Right atrium auricular region (tissue), 2 donors: ENCODE measurements around the gene ALDH9A1. TPM values are rescaled to one million over a fixed set of nuclear protein-coding genes. Genes with fewer than 3 reads are reported as not detected.
"Not testable (repeated sequence)": the region's sequence is repeated elsewhere in the genome, so short reads cannot be mapped to it uniquely, and the experiment has no call there.

Source experiments
- DNase-seq: peaks from one replicate; pipeline ENCODE4 v3.0.0-alpha.2; 2019; ENCODE audit warnings: low spot score
- H3K27ac ChIP-seq, 2 donors: fragments of 200-600 bp; sonication (generic); 1 replicate in 1 of 2; 2 replicates in 1 of 2; pipeline ENCODE4 v1.5.1; 2016 to 2019
- H3K27me3 ChIP-seq, 2 donors: fragments of 200-600 bp; sonication (generic); one replicate each; pipeline versions ENCODE4 v1.5.1 to v1.6.0; 2017 to 2019
- H3K36me3 ChIP-seq: fragments of 200-600 bp; sonication (generic); one replicate; pipeline ENCODE4 v1.5.1; 2016
- H3K4me1 ChIP-seq, 2 donors: fragments of 200-600 bp; sonication (generic); one replicate each; pipeline versions ENCODE4 v1.5.1 to v1.6.0; 2017 to 2019
- H3K4me3 ChIP-seq, 2 donors: fragments of 200-600 bp; sonication (generic); 1 replicate in 1 of 2; 2 replicates in 1 of 2; pipeline ENCODE4 v1.5.1; 2017 to 2019; ENCODE audit warnings: mild to moderate bottlenecking in 1 of 2, moderate library complexity in 1 of 2
- H3K9me3 ChIP-seq, 2 donors: fragments of 200-600 bp; sonication (generic); one replicate each; pipeline ENCODE4 v1.5.1; 2019
- total RNA-seq, 2 donors: library from RNA; depleted of rRNA; stranded (reverse); fragments of >200 nt; gene quantifications; one replicate each; pipeline ENCODE4 v1.1.0, GENCODE V29; 2016
- TF ChIP-seq, protein P1 (sequence below), 2 donors: fragments of 200-600 bp; sonication (generic); IDR thresholded peaks; one replicate each; pipeline ENCODE4 v1.5.1; 2019; ENCODE audit warnings: antibody characterized with exemption in 2 of 2

Gene ALDH9A1
- total RNA-seq, result 10 to 100 TPM; 55.0 to 66.2 TPM

DNA sequence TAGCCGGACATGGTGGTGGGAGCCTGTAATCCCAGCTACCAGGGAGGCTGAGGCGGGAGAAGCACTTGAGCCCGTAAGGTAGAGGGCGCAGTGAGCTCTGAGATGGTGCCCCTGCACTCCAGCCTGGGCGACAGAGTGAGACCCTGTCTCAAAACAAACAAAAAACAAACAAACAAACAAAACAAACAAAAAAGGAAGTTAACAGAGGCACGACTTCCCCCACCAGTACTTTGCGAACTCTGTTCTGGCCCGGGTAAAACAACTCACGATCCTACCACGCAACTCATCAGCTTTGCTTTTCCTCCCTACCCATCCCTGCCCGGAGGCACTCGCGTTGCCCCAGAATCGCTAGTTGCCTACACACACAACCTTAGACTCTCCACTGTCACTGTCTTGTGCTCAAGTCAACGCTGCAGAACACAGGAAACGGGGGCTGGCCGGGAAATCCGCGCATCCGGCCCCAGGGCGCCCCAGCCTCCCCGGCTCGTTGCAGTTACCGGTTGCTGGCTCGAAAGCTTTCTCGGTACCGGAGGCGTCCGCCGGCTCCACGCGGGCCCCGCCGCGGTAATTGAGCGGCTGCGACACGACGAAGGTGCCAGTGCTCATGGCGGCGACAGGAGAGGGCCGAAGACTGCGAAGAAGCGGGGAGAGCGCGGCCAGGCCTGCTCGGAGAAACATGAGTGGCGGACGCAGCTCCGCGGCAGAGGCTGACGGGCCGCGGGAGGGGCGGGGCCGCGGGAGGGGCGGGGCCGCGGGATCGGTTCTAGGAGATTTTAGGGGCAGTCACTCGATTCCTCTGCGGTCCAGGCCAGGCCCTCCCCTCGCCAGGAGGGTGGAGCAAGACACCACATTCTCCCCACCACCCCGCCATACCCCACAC lies at the start of gene ALDH9A1:
Gene ALDH9A1 (minus strand): TSS at position 682 of the 880 bp plus-strand sequence. CDS start 4 bp downstream, at position 678.
- H3K4me1 ChIP-seq, result peaks cover 0 to 32% of the 10 kb centered on the region in 2 donors
- peak within 1 kb of the TSS; percentile 95 to 97 for H3K27ac ChIP-seq
- no peaks in the 10 kb centered on the region for H3K27me3 ChIP-seq
- H3K9me3 ChIP-seq, result no peaks in the 10 kb centered on the region
- TF ChIP-seq, protein P1, sequence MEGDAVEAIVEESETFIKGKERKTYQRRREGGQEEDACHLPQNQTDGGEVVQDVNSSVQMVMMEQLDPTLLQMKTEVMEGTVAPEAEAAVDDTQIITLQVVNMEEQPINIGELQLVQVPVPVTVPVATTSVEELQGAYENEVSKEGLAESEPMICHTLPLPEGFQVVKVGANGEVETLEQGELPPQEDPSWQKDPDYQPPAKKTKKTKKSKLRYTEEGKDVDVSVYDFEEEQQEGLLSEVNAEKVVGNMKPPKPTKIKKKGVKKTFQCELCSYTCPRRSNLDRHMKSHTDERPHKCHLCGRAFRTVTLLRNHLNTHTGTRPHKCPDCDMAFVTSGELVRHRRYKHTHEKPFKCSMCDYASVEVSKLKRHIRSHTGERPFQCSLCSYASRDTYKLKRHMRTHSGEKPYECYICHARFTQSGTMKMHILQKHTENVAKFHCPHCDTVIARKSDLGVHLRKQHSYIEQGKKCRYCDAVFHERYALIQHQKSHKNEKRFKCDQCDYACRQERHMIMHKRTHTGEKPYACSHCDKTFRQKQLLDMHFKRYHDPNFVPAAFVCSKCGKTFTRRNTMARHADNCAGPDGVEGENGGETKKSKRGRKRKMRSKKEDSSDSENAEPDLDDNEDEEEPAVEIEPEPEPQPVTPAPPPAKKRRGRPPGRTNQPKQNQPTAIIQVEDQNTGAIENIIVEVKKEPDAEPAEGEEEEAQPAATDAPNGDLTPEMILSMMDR (IDR thresholded peaks at IDR 0.05), result peak in 1 of 2 donors; percentile 57
- no peaks in the 10 kb centered on the region for H3K36me3 ChIP-seq
- peak; percentile 90 for DNase-seq
- H3K4me3 ChIP-seq, result peak within 1 kb of the TSS; percentile 72 to 78

DNA sequence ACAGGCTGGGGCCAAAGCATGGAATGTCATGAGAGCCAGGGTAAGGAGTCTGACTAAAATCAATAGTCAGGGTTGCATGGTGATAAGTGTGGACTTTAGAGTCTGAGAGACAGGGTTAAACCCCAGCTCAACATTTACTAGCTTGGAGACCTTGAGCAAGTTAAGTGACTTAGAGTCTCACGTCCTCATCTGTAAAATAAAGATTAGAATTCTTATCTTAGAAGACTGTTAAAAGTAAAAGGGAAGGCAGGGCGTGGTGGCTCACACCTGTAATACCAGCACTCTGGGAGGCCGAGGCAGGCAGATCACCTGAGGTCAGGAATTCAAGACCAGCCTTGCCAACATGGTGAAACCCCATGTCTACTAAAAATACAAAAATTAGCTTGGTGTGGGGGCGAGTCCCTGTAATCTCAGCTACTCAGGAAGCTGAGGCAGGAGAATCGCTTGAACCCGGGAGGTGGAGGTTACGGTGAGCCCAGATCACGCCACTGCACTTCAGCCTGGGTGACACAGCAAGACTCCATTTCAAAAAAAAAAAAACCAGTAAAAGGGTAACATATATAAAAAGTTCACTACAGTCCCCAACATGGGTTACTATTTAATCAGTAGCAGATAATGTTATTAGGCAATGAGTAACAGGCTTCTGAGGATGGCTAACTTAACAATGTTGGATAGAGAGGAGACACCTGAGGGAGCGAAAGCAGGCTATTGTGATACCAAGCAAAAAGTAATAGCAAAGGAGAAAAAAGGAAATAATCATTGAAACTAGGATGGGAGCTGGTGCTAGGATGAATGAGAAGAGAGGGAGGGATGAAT lies 49.5 kb upstream of the ALDH9A1 start:
- H3K9me3 ChIP-seq, result no peaks in the 10 kb centered on the region
- TF ChIP-seq, protein P1 (IDR thresholded peaks at IDR 0.05), result no peak
- no peak overlapping the region for H3K4me3 ChIP-seq
- no peaks in the 10 kb centered on the region for H3K27me3 ChIP-seq
- DNase-seq, result no peak
- H3K36me3 ChIP-seq, result peaks cover 25% of the 10 kb centered on the region
- H3K27ac ChIP-seq, result no peak overlapping the region
- no peaks in the 10 kb centered on the region for H3K4me1 ChIP-seq

DNA sequence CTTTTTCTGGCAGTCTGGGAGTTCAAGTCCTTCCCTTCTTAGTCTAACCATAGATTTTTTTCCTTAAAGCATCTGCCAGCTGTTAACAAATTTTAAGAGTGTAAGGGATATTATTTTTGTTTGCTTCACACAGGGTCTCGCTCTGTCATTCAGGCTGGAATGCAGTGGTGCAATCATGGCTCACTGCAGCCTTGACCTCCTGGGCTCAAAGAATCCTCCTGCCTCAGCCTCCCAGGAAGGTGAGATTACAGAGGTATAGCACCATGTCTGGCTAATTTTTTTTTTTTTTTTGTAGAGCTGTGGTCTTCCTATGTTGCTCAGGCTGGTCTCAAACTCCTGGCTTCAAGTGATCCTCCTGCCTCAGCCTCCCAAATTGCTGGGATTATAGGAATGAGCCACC lies 46.6 kb upstream of the ALDH9A1 start:
- peaks cover 32% of the 10 kb centered on the region for H3K36me3 ChIP-seq

DNA sequence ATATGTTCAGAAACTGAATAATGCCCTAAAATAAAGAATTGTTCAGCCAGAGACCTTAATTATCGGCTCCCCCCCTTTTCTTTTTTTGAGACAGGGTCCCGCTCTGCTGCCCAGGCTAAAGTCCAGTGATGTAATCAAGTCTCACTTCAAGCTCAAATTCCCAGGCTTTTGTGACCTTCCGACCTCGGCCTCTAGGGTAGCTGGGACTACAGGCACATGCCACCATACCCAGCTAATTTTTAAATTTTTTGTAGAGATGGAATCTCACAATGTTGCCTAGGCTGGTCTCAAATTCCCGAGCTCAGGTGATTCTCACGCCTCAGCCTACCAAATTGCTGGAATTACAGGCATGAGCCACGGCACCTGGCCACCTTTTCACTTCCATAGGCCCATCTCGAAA lies 43.8 kb upstream of the ALDH9A1 start:
- DNase-seq, result no peak
- Histone ChIP-seq H3K4me1 (peaks cover 0 to 11% of the 10 kb centered on the region in 2 donors), H3K36me3 (peaks cover 30% of the 10 kb centered on the region), H3K4me3 (no peak overlapping the region), H3K9me3 (no peaks in the 10 kb centered on the region), H3K27ac (no peak overlapping the region), H3K27me3 (no peaks in the 10 kb centered on the region)
- TF ChIP-seq, protein P1 (IDR thresholded peaks at IDR 0.05), result no peak

More for the DNA sequence above, 46.6 kb upstream of the ALDH9A1 start:
- H3K4me3 ChIP-seq, H3K27me3 ChIP-seq, H3K4me1 ChIP-seq, DNase-seq, H3K27ac ChIP-seq, H3K9me3 ChIP-seq: not testable (repeated sequence)

DNA sequence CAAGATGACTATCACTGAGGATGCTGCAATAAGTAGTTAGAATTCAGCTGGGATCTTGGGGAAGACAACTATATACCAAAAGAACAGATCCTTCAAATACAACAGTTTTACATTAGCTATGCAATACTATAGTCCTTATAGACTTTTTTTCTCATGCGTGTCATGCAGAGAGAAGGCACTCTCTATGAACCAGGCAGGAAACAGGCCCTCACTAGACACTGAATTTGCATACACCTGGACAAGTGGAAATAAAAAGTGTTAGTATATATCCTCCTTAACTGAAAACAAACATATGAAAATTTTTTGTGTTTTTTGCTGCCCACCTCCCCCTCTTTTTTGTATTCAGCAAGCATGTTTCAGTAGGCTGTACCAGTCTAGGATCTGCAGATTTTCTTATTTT lies 40.4 kb upstream of the ALDH9A1 start:
- Histone ChIP-seq H3K4me3 (no peak overlapping the region), H3K27ac (no peak overlapping the region), H3K36me3 (peaks cover 30% of the 10 kb centered on the region), H3K27me3 (no peaks in the 10 kb centered on the region), H3K9me3 (no peaks in the 10 kb centered on the region), H3K4me1 (peaks cover 0 to 11% of the 10 kb centered on the region in 2 donors)
- no peak for DNase-seq
- TF ChIP-seq, protein P1 (IDR thresholded peaks at IDR 0.05), result no peak

DNA sequence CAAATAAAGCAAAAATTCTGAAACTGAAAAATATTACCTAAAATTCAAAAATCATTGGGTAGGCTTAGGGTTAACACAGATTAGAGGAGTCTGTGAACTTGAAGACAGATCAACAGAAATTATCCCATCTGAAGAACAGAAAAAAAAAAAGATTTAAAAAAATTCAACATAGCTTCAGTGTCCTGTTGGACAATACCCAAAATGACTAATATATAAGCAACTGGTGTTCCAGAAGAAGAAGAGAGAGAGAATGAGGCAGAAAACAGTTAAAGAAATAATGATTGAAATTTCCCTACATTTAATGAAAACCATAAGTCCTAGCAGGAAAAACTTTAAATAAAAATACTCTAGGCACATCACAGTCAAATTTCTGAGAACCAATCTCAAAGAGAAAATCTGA lies 38.8 kb upstream of the ALDH9A1 start:
- DNase-seq, result no peak
- Histone ChIP-seq H3K36me3 (peaks cover 21% of the 10 kb centered on the region), H3K27me3 (no peaks in the 10 kb centered on the region), H3K4me1 (peaks cover 0 to 11% of the 10 kb centered on the region in 2 donors), H3K9me3 (no peaks in the 10 kb centered on the region), H3K4me3 (no peak overlapping the region), H3K27ac (no peak overlapping the region)
- TF ChIP-seq, protein P1 (IDR thresholded peaks at IDR 0.05), result no peak
